Measurements from ENCODE around the gene SORCS1.

The SORCS1 gene

DNA sequence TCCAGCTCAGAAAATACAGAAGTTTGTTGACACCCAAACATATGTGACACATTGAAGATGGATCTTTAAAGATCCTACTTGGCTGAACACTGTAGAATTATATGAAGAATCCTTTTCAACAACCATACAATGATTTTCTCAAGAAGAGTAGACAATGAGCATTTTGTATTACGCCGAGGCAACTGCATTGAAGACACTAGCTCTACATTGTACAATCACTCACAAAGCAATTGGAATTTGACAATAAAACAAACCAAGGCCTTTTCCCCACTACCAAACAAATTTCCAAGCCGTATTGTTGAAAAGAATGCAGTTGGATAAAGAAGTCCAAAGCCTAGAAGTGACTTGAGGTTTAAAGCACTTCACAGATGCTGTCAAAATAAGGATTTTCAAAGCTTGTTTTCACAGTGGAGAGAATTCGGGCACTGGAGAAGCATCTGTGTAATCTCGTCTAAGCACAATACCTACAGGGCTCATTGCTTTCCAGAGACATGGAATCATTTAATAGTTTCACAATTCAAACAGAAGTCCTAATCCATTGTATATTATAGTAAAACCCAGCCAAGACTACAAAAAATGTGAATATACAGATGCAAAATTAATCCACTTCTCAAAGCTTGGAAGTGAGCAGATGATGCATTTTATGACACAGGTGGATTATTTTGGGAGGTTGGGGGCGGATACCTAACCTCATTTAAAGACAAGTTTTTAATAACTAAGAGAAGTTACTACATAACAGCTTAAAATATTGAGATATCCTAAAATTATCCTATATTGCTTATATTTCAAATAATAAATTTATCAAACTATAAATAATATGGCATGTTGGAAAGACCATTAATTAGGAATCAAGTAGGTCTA, 78.6 kb downstream of the SORCS1 start:
- Mint-ChIP-seq H3K9me3 (peaks cover 3% of the 10 kb centered on the region), H3K4me1 (peaks cover 4% of the 10 kb centered on the region), H3K4me3 (no peak overlapping the region), H3K36me3 (ENCODE audit: low read depth) (no peaks in the 10 kb centered on the region), H3K27ac (no peak overlapping the region), H3K27me3 (ENCODE audit: low read depth) (peaks cover 3% of the 10 kb centered on the region)
- TF ChIP-seq, protein P1, sequence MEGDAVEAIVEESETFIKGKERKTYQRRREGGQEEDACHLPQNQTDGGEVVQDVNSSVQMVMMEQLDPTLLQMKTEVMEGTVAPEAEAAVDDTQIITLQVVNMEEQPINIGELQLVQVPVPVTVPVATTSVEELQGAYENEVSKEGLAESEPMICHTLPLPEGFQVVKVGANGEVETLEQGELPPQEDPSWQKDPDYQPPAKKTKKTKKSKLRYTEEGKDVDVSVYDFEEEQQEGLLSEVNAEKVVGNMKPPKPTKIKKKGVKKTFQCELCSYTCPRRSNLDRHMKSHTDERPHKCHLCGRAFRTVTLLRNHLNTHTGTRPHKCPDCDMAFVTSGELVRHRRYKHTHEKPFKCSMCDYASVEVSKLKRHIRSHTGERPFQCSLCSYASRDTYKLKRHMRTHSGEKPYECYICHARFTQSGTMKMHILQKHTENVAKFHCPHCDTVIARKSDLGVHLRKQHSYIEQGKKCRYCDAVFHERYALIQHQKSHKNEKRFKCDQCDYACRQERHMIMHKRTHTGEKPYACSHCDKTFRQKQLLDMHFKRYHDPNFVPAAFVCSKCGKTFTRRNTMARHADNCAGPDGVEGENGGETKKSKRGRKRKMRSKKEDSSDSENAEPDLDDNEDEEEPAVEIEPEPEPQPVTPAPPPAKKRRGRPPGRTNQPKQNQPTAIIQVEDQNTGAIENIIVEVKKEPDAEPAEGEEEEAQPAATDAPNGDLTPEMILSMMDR (IDR thresholded peaks at IDR 0.05; ENCODE audit: unreplicated experiment in 3 of 3) = no peak

DNA sequence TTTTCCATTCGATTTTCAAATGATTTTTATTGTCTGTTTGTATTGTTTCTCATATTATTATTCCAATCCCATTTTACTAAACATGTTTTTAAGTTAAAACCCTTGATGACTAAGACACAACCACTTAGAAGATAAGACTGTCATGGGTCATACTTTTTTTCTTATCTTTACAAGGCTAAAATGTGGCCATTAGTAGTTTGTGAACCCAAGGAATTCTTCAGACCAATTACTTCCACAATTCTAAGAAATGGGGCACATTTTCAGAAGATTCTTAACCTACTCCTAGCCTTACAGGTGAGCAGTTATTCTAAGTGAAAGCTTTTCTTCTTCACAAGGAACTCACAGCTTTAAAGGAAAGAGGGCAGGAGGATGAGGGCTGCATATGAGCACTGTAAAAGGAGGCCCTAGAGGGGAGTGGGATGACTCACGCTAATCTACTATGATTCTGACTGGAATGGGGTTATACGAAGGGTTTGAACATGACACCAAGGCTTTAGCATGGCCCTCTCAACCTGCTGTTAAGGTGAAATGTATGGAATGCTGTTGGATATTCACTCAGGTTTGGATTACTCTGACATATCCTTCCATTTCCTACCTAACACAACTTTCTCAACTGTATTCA, 81.0 kb downstream of the SORCS1 start:
- H3K36me3 Mint-ChIP-seq (ENCODE audit: low read depth) = no peaks in the 10 kb centered on the region
- TF ChIP-seq, protein P1 (IDR thresholded peaks at IDR 0.05; ENCODE audit: unreplicated experiment in 3 of 3) = no peak
- H3K27ac Mint-ChIP-seq = no peak overlapping the region
- H3K27me3 Mint-ChIP-seq (ENCODE audit: low read depth) = no peaks in the 10 kb centered on the region
- peaks cover 3% of the 10 kb centered on the region for H3K9me3 Mint-ChIP-seq
- H3K4me1 Mint-ChIP-seq = no peaks in the 10 kb centered on the region
- H3K4me3 Mint-ChIP-seq = no peak overlapping the region

DNA sequence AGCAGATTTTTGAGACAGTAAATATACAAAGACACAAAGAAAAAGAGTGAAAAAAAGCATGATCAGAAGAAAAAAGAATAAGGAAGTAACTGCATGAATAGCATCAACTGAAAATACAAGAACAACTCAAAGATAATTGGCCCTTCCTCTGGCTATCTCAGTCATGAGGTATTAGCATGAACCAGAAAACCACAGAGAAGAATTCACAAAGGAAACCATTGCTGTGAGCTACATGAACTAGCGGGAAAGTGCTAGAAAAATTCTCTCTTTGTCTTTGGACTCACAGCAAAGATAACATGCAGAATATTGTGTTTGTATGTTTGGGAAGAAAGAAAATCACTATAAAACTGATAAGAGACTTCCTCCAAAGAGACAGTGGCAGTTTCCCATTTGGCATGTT, 82.9 kb downstream of the SORCS1 start:
- H3K4me1 Mint-ChIP-seq = no peaks in the 10 kb centered on the region
- H3K36me3 Mint-ChIP-seq (ENCODE audit: low read depth) = no peaks in the 10 kb centered on the region
- TF ChIP-seq, protein P1 (IDR thresholded peaks at IDR 0.05; ENCODE audit: unreplicated experiment in 3 of 3) = no peak
- H3K27me3 Mint-ChIP-seq (ENCODE audit: low read depth) = no peaks in the 10 kb centered on the region
- no peak overlapping the region for H3K27ac Mint-ChIP-seq
- no peaks in the 10 kb centered on the region for H3K9me3 Mint-ChIP-seq
- no peak overlapping the region for H3K4me3 Mint-ChIP-seq

DNA sequence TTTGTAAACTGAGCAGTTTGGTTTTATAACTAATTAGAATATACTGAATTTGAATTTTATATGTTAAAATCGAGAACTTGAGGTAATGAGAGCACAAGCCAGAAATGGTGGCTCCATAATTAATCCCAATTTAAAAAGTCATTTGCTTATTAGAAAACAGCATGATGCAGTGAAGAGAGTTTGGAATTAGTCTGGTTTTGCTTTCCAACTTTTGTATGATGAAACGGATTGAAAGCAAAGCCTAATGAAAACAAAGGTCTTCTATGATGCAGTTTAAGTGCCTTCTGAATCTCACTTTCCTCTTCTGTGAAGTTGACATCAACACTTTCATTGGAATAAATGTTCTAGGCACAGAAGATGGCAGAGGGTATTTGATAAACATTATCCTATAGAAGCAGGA, 89.4 kb downstream of the SORCS1 start:
- Mint-ChIP-seq H3K36me3 (ENCODE audit: low read depth) (no peaks in the 10 kb centered on the region), H3K27me3 (ENCODE audit: low read depth) (no peaks in the 10 kb centered on the region), H3K4me1 (no peaks in the 10 kb centered on the region), H3K27ac (no peak overlapping the region), H3K4me3 (no peak overlapping the region), H3K9me3 (no peaks in the 10 kb centered on the region)
- TF ChIP-seq, protein P1 (IDR thresholded peaks at IDR 0.05; ENCODE audit: unreplicated experiment in 3 of 3) = no peak

DNA sequence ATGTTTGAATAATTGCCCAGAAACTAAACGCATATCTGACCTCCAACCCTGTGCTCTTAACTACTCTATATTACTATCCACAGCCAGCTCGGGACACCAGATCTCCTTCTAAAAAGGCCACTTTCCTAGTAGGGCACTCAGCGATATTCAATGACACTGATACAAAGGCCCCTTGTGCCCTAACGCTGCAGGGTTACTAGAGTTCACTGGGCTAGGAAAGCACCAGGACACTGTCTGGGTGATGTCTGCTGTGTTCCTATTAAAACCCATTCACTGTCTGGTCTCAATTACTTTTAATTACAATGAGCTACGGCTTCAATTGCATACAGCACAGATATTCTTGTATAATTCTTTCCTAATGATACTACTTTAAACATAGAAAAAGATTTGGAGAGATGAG, 91.7 kb downstream of the SORCS1 start:
- Mint-ChIP-seq H3K9me3 (no peaks in the 10 kb centered on the region), H3K27ac (no peak overlapping the region), H3K36me3 (ENCODE audit: low read depth) (no peaks in the 10 kb centered on the region), H3K4me1 (no peaks in the 10 kb centered on the region), H3K4me3 (no peak overlapping the region), H3K27me3 (ENCODE audit: low read depth) (no peaks in the 10 kb centered on the region)
- TF ChIP-seq, protein P1 (IDR thresholded peaks at IDR 0.05; ENCODE audit: unreplicated experiment in 3 of 3) = no peak

Data from nephron (organoid).